ENCODE data around the gene IDS.
A peak's percentile ranks its signal among the peaks of the same experiment; 100 is the strongest.
"Not testable (repeated sequence)": the region's sequence is repeated elsewhere in the genome, so short reads cannot be mapped to it uniquely, and the experiment has no call there.

The IDS gene

GRCh38 chrX:149516604-149517003 lies 11.5 kb upstream of the IDS start:
- H3K27ac Mint-ChIP-seq = no peak overlapping the region
- no peak overlapping the region for H3K4me3 Mint-ChIP-seq
- H3K36me3 Mint-ChIP-seq (ENCODE audit: low read depth) = peaks cover 18% of the 10 kb centered on the region
- H3K4me1 Mint-ChIP-seq (ENCODE audit: low read depth) = peaks cover 54% of the 10 kb centered on the region
- no peaks in the 10 kb centered on the region for H3K27me3 Mint-ChIP-seq (ENCODE audit: low read depth)
- no peaks in the 10 kb centered on the region for H3K9me3 Mint-ChIP-seq

DNA sequence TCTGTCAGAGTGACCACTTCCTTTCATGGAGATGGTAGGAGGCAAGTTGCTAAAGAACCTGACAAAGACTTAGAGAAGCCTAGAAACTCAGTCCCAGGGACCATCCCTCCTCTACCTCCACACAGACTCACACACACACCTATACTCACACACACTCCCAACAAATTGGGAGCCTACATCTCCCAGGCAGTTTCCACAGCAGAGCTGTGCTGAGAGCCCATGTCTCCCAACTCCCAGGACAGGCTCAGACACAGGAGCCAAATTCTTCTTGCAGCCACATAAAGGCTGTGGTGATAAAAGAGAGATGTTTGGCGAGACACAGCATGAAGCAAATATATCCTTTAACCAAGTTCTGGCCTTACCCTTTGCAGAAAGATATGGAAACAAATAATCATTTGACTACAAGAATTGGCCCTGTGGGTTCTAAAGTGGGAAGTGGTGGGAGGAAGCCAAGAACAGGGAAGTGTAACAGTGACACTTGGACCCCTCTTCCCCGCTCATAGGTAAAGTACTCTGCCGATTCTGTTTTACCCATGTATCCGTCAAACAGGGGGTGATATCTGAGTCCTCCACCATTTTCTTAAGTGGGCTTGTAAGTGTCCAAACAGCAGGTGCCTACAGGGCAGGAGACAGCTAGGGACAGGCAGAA lies 11.0 kb upstream of the IDS start:
- H3K27me3 Mint-ChIP-seq (ENCODE audit: low read depth) = no peaks in the 10 kb centered on the region
- H3K4me1 Mint-ChIP-seq (ENCODE audit: low read depth) = peaks cover 49% of the 10 kb centered on the region
- no peaks in the 10 kb centered on the region for H3K9me3 Mint-ChIP-seq
- H3K4me3 Mint-ChIP-seq = no peak overlapping the region
- peak overlapping the region; percentile 33 for H3K27ac Mint-ChIP-seq
- H3K36me3 Mint-ChIP-seq (ENCODE audit: low read depth) = peaks cover 18% of the 10 kb centered on the region

DNA sequence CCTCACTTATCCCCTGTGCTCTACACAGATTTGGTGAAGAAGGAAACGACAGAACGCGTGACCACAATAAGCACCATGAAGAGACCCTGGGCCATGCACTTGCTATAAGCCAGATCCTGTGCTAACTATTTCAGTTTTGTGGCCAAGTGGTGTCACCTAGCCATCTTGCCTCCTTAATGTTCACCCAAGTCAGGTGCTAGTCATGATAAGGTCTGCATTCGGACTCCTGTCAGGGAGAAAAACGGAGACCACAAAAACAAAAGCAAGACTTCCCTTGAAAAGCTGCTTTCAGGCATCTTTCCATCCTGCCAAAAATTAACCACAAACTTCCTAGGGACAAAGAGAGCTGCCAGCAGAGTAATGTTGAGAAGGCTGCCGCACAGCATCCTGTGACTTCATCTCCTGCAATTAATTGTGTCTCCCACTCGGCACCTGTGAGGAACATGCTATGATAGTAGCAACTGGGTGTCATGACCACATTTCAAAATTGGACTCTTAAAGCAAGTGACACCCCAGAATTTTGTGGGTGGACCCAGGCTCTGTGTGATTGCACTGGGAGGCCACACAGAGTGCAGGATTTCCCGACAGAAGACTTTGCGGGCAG lies 8.8 kb upstream of the IDS start:
- Mint-ChIP-seq H3K27ac (peak overlapping the region; percentile 59), H3K9me3 (no peaks in the 10 kb centered on the region), H3K4me1 (ENCODE audit: low read depth) (peaks cover 40% of the 10 kb centered on the region), H3K27me3 (ENCODE audit: low read depth) (peaks cover 4% of the 10 kb centered on the region), H3K36me3 (ENCODE audit: low read depth) (peaks cover 16% of the 10 kb centered on the region), H3K4me3 (no peak overlapping the region)

GRCh38 chrX:149512225-149512885 lies 7.2 kb upstream of the IDS start:
- H3K4me3 Mint-ChIP-seq = no peak overlapping the region
- peaks cover 38% of the 10 kb centered on the region for H3K4me1 Mint-ChIP-seq (ENCODE audit: low read depth)
- peaks cover 7% of the 10 kb centered on the region for H3K36me3 Mint-ChIP-seq (ENCODE audit: low read depth)
- peak overlapping the region; percentile 31 for H3K27ac Mint-ChIP-seq
- H3K27me3 Mint-ChIP-seq (ENCODE audit: low read depth) = peaks cover 4% of the 10 kb centered on the region
- H3K9me3 Mint-ChIP-seq = no peaks in the 10 kb centered on the region

DNA sequence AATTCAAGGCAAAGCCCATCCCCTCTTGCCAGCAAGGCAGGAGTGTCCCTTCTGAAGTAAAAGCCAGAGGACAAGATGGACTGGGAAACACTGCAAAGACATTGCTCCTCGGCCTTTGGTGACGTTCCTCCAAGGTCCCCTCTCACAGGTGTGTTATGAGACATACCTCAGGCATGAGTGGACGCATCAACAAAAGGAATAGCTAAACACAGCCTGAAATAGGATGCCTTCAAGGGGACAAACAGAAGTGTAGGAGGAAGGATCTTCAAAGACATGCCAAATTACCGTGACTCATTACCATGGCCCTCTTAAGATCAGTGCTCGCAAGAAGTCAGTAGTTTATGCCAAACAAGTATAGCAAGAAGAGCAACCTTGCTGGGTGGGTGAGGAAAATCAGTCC lies 6.0 kb upstream of the IDS start:
- H3K4me3 Mint-ChIP-seq = no peak overlapping the region
- H3K36me3 Mint-ChIP-seq (ENCODE audit: low read depth) = peaks cover 1% of the 10 kb centered on the region
- H3K4me1 Mint-ChIP-seq (ENCODE audit: low read depth) = peaks cover 27% of the 10 kb centered on the region
- H3K9me3 Mint-ChIP-seq = no peaks in the 10 kb centered on the region
- H3K27me3 Mint-ChIP-seq (ENCODE audit: low read depth) = peaks cover 4% of the 10 kb centered on the region
- no peak overlapping the region for H3K27ac Mint-ChIP-seq

DNA sequence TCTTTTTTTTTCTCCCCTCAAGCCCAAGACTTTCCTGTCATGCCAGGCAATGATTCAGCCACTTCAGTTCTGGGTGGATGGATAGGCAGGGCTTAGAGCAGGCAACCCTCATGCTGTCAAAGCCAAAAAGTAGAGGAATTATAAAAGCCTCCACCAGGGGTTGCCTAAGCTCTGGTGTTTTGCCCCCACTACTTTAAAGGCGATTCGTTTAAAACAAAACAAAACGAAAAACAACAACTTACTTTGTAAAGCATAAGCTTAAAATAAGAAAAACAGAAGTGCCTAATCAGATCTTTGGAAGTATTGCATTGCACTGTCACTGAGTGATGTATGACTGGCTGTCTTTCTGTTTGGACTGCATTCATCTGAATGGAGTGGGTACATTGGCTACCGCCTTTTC lies 5.3 kb upstream of the IDS start:
- peaks cover 4% of the 10 kb centered on the region for H3K27me3 Mint-ChIP-seq (ENCODE audit: low read depth)
- H3K9me3 Mint-ChIP-seq = no peaks in the 10 kb centered on the region
- H3K36me3 Mint-ChIP-seq (ENCODE audit: low read depth) = peaks cover 1% of the 10 kb centered on the region
- H3K4me1 Mint-ChIP-seq (ENCODE audit: low read depth) = peaks cover 28% of the 10 kb centered on the region
- H3K27ac Mint-ChIP-seq = no peak overlapping the region
- no peak overlapping the region for H3K4me3 Mint-ChIP-seq

DNA sequence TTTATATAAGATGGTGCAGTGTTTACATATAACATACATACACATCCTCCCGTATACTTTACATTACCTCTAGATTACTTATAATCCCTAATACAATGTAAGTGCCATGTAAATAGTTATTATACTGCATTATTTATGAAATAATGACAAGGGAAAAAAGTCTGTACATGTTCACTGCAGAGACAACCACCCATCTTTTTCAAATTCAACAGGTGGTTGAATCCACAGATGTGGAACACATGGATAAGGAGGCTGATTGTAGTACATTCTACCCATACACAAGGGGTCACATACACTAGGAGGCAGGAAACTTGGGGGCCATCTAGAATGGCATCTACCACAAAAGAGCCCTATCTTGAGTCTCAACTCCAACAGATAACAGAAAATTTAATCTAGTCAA lies 3.4 kb upstream of the IDS start:
- Mint-ChIP-seq H3K36me3 (ENCODE audit: low read depth) (peaks cover 3% of the 10 kb centered on the region), H3K27ac (no peak overlapping the region), H3K9me3 (no peaks in the 10 kb centered on the region), H3K4me3 (no peak overlapping the region), H3K27me3 (ENCODE audit: low read depth) (peaks cover 4% of the 10 kb centered on the region), H3K4me1 (ENCODE audit: low read depth) (peaks cover 20% of the 10 kb centered on the region)

GRCh38 chrX:149506349-149506748 lies 1.2 kb upstream of the IDS start:
- H3K27ac Mint-ChIP-seq = no peak overlapping the region
- H3K4me3 Mint-ChIP-seq = no peak overlapping the region
- peaks cover 29% of the 10 kb centered on the region for H3K4me1 Mint-ChIP-seq (ENCODE audit: low read depth)
- H3K27me3 Mint-ChIP-seq (ENCODE audit: low read depth) = peaks cover 4% of the 10 kb centered on the region
- H3K36me3 Mint-ChIP-seq (ENCODE audit: low read depth) = peaks cover 9% of the 10 kb centered on the region
- no peaks in the 10 kb centered on the region for H3K9me3 Mint-ChIP-seq

- peak overlapping the region; percentile 96 for H3K27ac Mint-ChIP-seq
- H3K36me3 Mint-ChIP-seq (ENCODE audit: low read depth) = peaks cover 10% of the 10 kb centered on the region
- H3K27me3 Mint-ChIP-seq (ENCODE audit: low read depth) = peaks cover 4% of the 10 kb centered on the region
- no peaks in the 10 kb centered on the region for H3K9me3 Mint-ChIP-seq
- H3K4me1 Mint-ChIP-seq (ENCODE audit: low read depth) = peaks cover 34% of the 10 kb centered on the region
- peak overlapping the region; percentile 91 for H3K4me3 Mint-ChIP-seq
These were observed 565 bp upstream of the IDS start for GRCh38 chrX:149505671-149506070.

- Mint-ChIP-seq H3K4me3 (peak overlapping the region; percentile 91), H3K36me3 (ENCODE audit: low read depth) (peaks cover 17% of the 10 kb centered on the region), H3K27ac (peak overlapping the region; percentile 96), H3K27me3 (ENCODE audit: low read depth) (no peaks in the 10 kb centered on the region), H3K9me3 (no peaks in the 10 kb centered on the region), H3K4me1 (ENCODE audit: low read depth) (peaks cover 37% of the 10 kb centered on the region)
These were observed 736 bp downstream of the IDS start for GRCh38 chrX:149504226-149504914.

DNA sequence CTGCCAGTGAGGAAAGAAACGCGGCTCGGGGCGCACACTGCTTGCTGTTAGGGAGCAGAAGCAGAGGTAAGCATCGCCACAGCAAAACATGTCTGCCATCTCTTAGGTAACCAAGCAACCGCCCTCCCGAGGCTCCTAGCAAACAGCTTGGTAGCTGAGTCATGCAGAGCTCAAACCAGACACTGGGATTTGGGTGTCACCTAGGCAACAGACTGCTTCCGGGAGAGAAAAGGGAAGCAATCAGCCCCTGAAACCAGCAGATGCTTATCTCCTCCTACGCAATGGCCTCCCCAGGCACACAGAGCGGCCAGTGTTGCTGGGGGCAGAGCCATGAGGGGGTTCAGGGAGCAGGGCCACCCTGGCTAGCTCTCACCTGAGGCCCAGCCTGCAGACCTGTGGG lies 1.7 kb downstream of the IDS start:
- Mint-ChIP-seq H3K36me3 (ENCODE audit: low read depth) (peaks cover 17% of the 10 kb centered on the region), H3K27ac (peak overlapping the region; percentile 68), H3K4me1 (ENCODE audit: low read depth) (peaks cover 37% of the 10 kb centered on the region), H3K4me3 (peak overlapping the region; percentile 91)
- not testable (repeated sequence) for H3K27me3 Mint-ChIP-seq (ENCODE audit: low read depth); H3K9me3 Mint-ChIP-seq

DNA sequence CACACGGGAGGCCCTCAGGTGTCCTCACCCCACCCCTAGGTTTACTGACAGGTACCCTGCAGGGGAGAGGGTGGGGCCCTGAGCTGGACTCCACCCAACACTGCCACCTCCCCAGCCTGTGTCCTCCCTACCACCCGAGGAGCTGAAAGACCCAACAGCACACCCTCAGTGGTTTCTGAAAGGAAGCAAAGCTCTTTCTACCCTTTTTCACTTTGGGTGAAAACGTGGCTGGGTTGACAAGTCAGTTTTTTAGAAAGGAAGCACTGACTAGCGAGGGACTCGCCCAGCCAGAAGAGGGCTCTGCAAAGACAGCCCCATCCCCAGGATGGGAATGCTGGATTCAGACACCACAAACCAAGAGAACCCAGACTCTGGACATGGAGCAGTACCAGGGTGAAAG lies 2.2 kb downstream of the IDS start:
- Mint-ChIP-seq H3K36me3 (ENCODE audit: low read depth) (peaks cover 17% of the 10 kb centered on the region), H3K27ac (peak overlapping the region; percentile 84), H3K4me3 (peak overlapping the region; percentile 40), H3K4me1 (ENCODE audit: low read depth) (peaks cover 37% of the 10 kb centered on the region)
- H3K27me3 Mint-ChIP-seq (ENCODE audit: low read depth); H3K9me3 Mint-ChIP-seq: not testable (repeated sequence)

GRCh38 chrX:149499766-149500165 lies 5.3 kb downstream of the IDS start:
- no peak overlapping the region for H3K4me3 Mint-ChIP-seq

DNA sequence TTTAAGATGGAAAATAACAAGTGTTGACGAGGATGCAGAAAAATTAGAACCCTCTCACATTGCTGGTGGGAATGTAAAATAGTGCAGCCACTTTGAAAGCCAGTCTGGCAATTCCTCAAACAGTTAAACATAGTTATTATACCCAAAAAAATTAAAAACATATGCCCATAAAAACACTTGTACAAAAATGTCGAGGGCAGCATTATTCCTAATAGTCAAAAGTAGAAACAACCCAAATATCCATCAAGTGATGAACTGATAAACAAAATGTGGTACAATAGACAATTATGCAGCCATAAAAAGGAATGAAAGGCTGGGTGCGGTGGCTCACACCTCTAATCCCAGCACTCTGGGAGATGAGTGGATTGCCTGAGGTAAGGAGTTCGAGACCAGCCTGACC lies 6.3 kb downstream of the IDS start:
- Mint-ChIP-seq H3K36me3 (ENCODE audit: low read depth) (peaks cover 26% of the 10 kb centered on the region), H3K4me3 (no peak overlapping the region), H3K4me1 (ENCODE audit: low read depth) (peaks cover 31% of the 10 kb centered on the region), H3K27ac (no peak overlapping the region), H3K27me3 (ENCODE audit: low read depth) (no peaks in the 10 kb centered on the region), H3K9me3 (no peaks in the 10 kb centered on the region)

More at GRCh38 chrX:149499766-149500165, 5.3 kb downstream of the IDS start:
- H3K27ac Mint-ChIP-seq = peak overlapping the region; percentile 69
- no peaks in the 10 kb centered on the region for H3K27me3 Mint-ChIP-seq (ENCODE audit: low read depth)
- no peaks in the 10 kb centered on the region for H3K9me3 Mint-ChIP-seq
- H3K36me3 Mint-ChIP-seq (ENCODE audit: low read depth) = peaks cover 29% of the 10 kb centered on the region
- H3K4me1 Mint-ChIP-seq (ENCODE audit: low read depth) = peaks cover 33% of the 10 kb centered on the region

DNA sequence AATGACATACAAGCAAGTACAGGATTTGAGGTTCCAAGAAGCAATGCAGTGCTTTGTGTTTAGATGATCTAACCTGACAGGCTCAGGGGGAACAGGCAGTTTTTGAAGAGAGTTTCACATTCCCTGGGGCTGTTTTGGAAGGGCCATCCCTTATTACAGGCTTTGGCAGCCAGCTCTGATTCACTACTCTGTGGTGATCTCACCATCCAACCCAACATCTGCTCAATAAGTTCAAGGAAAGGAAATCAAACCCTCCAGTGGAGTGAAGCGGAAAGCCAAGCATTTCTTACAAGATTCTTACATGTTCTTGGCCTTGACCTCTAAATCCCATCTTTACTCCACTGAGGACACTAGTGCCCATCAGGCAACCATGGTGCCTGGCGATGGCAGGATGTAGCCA lies 7.5 kb downstream of the IDS start:
- H3K4me3 Mint-ChIP-seq = no peak overlapping the region
- peaks cover 23% of the 10 kb centered on the region for H3K36me3 Mint-ChIP-seq (ENCODE audit: low read depth)
- H3K27me3 Mint-ChIP-seq (ENCODE audit: low read depth) = no peaks in the 10 kb centered on the region
- H3K9me3 Mint-ChIP-seq = no peaks in the 10 kb centered on the region
- H3K4me1 Mint-ChIP-seq (ENCODE audit: low read depth) = peaks cover 28% of the 10 kb centered on the region
- H3K27ac Mint-ChIP-seq = no peak overlapping the region

All from T-helper 1 cell treated with Interleukin-12 subunit alpha and Interleukin-12 subunit beta and Interleukin-4 antibody, amounts not matched to agents 30 μg/mL and 1 μg/mL, for 36 hours (primary cell).